ENCODE results near the gene KLHL41.

GRCh38 chr2:169507698-169508097, 1.8 kb upstream of the KLHL41 start:
- TF ChIP-seq CTCF (IDR thresholded peaks at IDR 0.05) (no peak), POLR2A (IDR thresholded peaks at IDR 0.05) (no peak)

Measured in body of pancreas (tissue), 4 donors.